Mucosa of stomach (tissue), 1 donor: Measurements from ENCODE around the gene TRAM2.

Experiments used
- H3K27me3 ChIP-seq: one replicate; pipeline ENCODE4 v1.7.0; 2013; ENCODE audit warnings: mild to moderate bottlenecking, low read length; ENCODE audit not compliant: control insufficient read depth, insufficient read depth
- H3K36me3 ChIP-seq: one replicate; pipeline ENCODE4 v1.7.0; 2013; ENCODE audit warnings: low read length; ENCODE audit not compliant: control insufficient read depth, insufficient read depth
- H3K4me1 ChIP-seq: one replicate; pipeline ENCODE4 v1.7.0; 2013; ENCODE audit warnings: mild to moderate bottlenecking, low read length; ENCODE audit not compliant: control insufficient read depth, insufficient read depth
- H3K4me3 ChIP-seq: one replicate; pipeline ENCODE4 v1.7.0; 2013; ENCODE audit warnings: low read length
- H3K9ac ChIP-seq: one replicate; pipeline ENCODE4 v1.7.0; 2013; ENCODE audit warnings: mild to moderate bottlenecking, low read length, moderate library complexity
- H3K9me3 ChIP-seq: one replicate; pipeline ENCODE4 v1.7.0; 2013; ENCODE audit warnings: mild to moderate bottlenecking, low read length, moderate library complexity; ENCODE audit not compliant: control insufficient read depth
- donor health status: Pancreatic carcinoma.

TRAM2 gene

DNA sequence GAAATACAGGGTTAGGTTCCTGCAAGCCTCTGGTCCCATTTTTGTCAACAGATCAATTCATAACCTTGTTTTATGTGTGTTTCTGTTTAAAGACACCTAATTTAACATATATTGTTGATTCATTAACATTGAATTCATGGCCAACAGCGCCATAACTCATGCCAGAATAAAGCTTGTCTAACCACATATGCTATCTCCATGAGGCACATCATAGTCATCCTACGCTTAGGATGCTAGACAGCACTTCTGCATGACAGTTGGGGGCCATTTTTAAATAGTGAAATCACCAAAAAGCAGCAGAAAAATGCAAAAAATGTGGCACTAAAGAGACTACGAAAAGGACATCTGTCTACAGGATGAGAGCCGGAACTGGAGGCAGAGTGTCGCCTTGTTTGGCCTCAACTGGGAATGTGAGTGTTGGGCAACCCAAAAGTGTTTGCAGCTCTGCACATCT, 37.9 kb downstream of the TRAM2 start:
- no peaks in the 10 kb centered on the region for H3K9me3 ChIP-seq
- H3K27me3 ChIP-seq = no peaks in the 10 kb centered on the region
- H3K36me3 ChIP-seq = no peaks in the 10 kb centered on the region
- peaks cover 5% of the 10 kb centered on the region for H3K4me1 ChIP-seq
- no peak overlapping the region for H3K9ac ChIP-seq
- H3K4me3 ChIP-seq = no peak overlapping the region

DNA sequence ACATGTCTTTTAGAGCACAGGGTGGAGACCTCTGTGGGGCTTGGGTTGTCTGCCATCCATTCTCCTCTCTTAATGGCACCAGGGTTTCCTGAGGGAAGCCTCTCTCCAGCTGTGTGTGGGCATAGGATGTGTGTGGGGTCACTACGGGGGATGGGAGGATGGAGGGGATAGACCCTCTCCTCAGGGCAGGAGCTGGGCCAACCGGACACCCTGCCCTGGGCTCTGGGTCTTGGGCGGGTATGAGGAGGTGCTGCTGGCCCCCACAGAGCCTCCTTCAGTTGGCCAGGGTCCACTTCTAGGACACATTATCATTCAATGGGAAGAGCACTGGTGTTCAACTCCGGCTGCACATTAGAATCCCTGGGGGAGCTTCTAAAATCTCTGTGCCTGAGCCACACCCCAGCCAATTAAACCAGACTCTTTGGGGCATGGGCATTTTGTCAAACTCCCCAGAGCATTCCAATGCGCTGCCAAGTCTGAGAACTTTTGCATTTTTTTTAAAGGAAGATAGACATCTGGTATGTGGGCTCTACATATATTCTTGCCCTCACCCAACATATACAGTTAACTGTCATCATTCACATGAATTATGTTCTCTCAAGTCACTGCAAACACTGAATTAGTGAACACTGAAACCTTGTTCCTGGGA, 38.5 kb downstream of the TRAM2 start:
- H3K27me3 ChIP-seq = no peaks in the 10 kb centered on the region
- H3K4me1 ChIP-seq = no peaks in the 10 kb centered on the region
- H3K4me3 ChIP-seq = no peak overlapping the region
- no peaks in the 10 kb centered on the region for H3K9me3 ChIP-seq
- H3K36me3 ChIP-seq = no peaks in the 10 kb centered on the region
- H3K9ac ChIP-seq = no peak overlapping the region

DNA sequence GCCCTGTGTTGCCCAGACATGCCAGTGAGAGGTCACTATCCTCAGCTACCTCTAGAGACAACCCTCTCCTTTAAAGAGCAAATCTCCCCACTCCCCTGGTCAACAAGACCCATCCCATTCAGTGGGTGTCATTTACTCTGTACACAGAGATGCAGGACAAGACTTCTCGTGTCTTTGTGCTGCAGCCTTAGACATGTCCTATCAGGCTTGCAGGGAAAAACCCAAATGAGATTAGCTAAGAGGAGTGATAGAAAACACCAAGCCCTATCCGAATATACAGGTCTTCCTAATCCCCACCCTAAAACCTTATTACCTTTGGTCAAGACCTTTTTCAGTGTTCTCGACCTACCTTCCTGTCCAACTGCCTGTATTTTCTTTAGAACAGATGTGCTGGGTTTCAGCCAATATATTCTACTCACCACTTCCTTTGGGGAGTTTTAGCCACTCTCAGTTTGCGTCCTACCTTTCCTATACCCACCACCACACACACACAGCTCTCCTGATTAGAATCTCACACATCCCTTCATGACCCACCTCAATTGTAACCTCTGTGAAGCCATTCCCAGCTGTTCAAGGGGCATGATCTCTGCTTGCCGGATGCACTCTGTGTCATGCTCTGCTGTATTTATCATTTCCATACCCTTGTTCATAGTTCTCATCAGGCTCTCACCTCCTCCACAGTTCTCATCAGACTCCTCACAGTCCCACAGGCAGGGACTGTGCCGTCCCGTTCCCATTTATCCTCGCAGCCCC, 39.7 kb downstream of the TRAM2 start:
- H3K9me3 ChIP-seq = no peaks in the 10 kb centered on the region
- H3K27me3 ChIP-seq = no peaks in the 10 kb centered on the region
- no peaks in the 10 kb centered on the region for H3K36me3 ChIP-seq
- no peak overlapping the region for H3K9ac ChIP-seq
- no peaks in the 10 kb centered on the region for H3K4me1 ChIP-seq
- H3K4me3 ChIP-seq = no peak overlapping the region

DNA sequence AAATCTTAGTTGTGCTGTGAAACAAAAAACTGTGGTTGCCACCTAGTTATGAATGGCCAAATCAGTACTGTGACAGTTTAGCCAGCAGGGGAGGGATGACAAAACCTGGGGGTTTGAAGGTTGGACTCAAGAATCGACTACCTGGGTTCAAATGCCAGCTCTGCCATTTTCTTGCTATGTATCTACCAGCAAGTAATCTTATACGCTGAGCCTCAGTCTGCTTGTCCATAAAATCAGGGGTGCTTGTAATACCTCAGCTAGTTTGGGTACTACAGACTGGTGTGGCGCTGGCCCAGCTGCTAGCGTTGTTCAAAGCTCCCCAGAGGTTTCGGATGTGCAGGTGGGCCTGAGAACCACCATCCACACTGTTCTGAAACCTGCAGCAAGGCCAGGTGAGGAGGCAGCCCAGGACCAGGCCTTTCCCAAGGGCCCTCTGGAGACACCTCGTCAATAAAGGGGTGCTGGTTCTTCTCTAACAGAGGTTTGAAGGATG, 40.4 kb downstream of the TRAM2 start:
- H3K9ac ChIP-seq = no peak overlapping the region
- no peaks in the 10 kb centered on the region for H3K9me3 ChIP-seq
- H3K36me3 ChIP-seq = no peaks in the 10 kb centered on the region
- no peaks in the 10 kb centered on the region for H3K27me3 ChIP-seq
- H3K4me3 ChIP-seq = no peak overlapping the region
- peaks cover 7% of the 10 kb centered on the region for H3K4me1 ChIP-seq

DNA sequence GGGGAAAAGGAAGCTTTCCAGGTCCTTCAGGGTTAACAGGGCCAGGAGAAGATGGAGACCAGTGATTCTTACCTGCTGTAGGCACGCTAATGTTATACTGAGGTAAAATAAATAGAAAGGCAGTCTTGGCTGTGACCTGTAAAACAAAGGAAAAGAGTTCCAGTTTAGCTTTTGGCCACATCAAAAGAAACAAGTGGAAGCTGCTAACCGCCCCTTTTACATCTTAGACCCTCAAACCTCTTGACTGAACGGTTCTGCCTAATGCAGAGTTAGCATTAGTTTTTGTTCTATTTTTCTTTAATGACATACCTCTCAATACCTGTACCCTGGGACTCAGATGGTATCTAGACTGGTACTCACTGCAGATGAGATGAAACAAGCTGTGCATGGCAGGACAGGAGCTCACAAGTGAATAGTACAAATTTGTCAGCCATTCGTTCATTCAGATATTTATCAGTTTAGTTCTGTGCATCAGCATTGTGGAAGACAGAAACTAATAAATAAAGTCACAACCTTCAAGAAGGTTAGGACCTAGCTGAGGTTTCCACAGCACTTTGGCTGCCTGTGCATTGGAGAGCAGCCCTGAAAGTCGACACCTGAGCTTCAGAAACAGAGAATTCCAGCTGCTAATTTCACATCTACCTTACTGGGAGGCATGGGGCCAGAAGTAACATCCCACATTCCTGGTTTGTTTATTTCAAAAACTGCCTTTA, 41.0 kb downstream of the TRAM2 start:
- Histone ChIP-seq H3K27me3 (no peaks in the 10 kb centered on the region), H3K9me3 (no peaks in the 10 kb centered on the region), H3K9ac (no peak overlapping the region), H3K4me1 (peaks cover 9% of the 10 kb centered on the region), H3K4me3 (no peak overlapping the region), H3K36me3 (no peaks in the 10 kb centered on the region)

DNA sequence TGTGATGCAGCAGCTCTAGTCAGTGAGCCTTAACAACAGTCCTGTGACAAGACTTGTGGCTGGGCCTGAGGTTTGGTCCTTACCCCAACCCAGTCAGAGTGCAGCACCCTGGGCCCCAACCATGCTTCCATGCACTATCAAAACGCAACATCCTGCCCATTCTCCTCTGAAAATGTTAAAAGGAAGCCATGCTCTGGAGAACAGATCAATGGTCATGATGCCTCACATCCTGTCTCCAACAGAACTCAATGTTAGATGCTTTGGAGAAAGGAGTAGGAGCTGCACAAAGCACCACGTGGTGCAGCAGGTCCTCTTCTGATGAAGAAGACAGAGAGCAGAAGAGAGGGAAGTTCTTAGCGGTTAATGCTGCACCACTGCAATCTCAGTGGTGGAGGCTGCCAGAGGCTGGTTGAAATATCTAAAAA, 41.9 kb downstream of the TRAM2 start:
- H3K4me3 ChIP-seq = no peak overlapping the region
- H3K4me1 ChIP-seq = peaks cover 9% of the 10 kb centered on the region
- no peaks in the 10 kb centered on the region for H3K36me3 ChIP-seq
- no peaks in the 10 kb centered on the region for H3K9me3 ChIP-seq
- no peak overlapping the region for H3K9ac ChIP-seq
- no peaks in the 10 kb centered on the region for H3K27me3 ChIP-seq

DNA sequence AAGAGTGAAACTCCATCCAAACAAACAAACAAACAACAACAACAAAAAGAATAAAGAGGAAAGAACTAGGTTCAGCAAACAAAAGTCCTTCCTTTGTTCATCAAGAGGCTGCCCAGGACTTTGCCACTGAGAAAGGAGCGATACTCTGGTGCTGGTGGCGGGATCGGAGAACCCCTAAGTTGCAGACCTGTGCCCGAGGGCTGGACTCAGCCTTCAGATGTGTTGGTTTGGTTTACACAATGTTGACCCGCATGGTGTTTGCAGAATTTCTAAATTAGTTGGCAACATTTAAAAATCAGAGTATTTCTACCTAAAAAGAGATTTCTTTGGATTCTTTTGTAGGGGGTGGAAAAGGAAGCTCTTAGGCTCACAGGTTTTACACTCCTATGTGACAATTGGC, 42.5 kb downstream of the TRAM2 start:
- Histone ChIP-seq H3K4me1 (peaks cover 9% of the 10 kb centered on the region), H3K9me3 (no peaks in the 10 kb centered on the region), H3K27me3 (no peaks in the 10 kb centered on the region), H3K9ac (no peak overlapping the region), H3K36me3 (no peaks in the 10 kb centered on the region), H3K4me3 (no peak overlapping the region)

DNA sequence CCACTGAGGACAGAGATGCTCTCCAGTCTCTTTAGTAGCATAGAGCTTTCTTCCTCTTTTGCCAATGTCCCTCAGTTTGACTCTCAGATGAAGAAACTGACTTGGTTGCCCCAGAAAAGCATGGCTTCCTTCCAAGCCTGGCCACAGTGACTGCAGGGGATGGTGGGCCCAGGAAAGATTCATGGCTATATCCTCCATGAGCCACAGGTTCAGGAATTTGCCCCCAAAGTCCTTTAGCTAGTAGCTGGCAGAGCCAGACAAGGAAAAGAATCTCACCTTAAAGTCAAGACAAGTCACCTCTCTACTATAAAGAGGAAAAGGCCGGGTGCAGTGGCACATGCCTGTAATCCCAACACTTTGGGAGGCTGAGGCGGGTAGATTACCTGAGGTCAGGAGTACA, 43.4 kb downstream of the TRAM2 start:
- H3K9ac ChIP-seq = no peak overlapping the region
- H3K36me3 ChIP-seq = no peaks in the 10 kb centered on the region
- no peaks in the 10 kb centered on the region for H3K27me3 ChIP-seq
- peaks cover 9% of the 10 kb centered on the region for H3K4me1 ChIP-seq
- H3K4me3 ChIP-seq = no peak overlapping the region
- no peaks in the 10 kb centered on the region for H3K9me3 ChIP-seq

DNA sequence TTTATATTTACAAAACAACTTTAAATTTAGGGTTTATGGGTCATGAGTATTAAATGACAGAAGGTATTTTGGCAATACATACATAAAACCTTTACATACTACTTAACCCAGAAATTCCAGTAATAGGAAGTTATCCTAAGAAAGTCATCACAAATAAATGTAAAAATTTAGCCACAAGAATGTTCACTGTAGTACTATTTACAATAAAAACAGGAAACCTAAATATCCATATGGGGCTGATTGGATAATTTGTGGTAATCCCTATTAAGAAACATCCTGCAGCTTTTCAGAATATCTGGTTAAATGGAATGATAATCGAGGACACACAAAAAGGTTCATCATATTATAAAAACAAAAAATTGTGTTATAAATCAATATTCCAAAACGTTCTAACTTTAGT, 44.4 kb downstream of the TRAM2 start:
- Histone ChIP-seq H3K4me3 (no peak overlapping the region), H3K4me1 (peaks cover 9% of the 10 kb centered on the region), H3K36me3 (no peaks in the 10 kb centered on the region), H3K27me3 (no peaks in the 10 kb centered on the region), H3K9ac (no peak overlapping the region), H3K9me3 (no peaks in the 10 kb centered on the region)

DNA sequence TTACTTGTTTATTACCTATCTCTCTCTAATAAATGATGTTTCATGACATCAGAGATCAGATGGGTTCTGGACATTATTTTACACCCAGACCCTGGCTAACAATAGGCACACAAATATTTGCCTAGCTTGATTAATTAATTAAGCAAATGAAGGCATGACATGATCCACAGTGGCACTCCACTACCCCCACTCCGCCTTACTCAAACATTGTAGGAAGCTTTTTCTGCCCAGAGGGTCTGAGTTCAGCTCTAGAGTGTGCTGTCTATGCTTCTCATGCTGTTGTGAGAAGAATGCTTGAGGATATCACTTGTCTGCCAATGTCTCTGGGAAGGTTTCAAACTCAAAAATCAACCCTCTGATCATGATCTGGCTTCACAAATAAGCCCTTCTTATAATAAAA, 45.0 kb downstream of the TRAM2 start:
- Histone ChIP-seq H3K4me1 (peaks cover 9% of the 10 kb centered on the region), H3K36me3 (no peaks in the 10 kb centered on the region), H3K27me3 (no peaks in the 10 kb centered on the region), H3K9me3 (no peaks in the 10 kb centered on the region), H3K4me3 (no peak overlapping the region), H3K9ac (no peak overlapping the region)

DNA sequence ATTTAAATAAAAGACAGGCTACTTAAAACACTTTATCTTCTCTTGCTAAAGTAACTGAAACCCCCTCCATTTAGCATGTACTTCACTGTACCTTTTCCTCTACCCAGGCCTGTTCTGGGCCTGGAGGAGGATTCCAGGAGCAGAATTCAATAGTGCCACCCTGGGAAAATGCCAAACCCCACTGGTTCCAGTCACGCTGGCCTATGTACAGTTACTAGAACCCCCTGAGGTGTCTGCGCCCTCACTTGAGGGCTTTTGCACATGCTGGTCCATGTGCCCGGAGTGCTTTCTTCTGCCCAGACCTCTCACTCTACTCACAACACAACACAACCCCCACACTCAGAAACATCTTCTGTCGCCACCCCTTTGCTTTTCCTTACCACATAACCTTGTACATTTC, 45.5 kb downstream of the TRAM2 start:
- Histone ChIP-seq H3K4me1 (peaks cover 9% of the 10 kb centered on the region), H3K9me3 (no peaks in the 10 kb centered on the region), H3K4me3 (no peak overlapping the region), H3K27me3 (no peaks in the 10 kb centered on the region), H3K9ac (no peak overlapping the region), H3K36me3 (no peaks in the 10 kb centered on the region)

DNA sequence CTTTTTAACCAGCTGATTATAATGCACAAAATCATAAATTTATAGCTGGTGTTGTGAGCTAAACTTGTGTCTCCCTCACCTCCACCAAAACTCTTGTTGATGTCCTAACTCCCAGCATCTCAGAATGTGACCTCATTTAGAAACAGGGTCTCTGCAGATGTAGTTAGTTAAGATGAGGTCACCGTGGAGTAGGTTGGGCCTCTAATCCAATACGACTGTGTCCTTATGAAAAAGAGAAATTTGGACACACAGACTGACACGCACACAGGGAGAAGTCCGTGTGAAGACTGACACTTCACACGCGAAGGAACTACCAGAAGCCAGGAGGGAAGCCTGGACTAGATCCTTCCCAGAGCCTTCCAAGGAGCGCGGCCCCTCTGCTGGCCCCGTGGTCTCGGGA, 46.5 kb downstream of the TRAM2 start:
- no peaks in the 10 kb centered on the region for H3K36me3 ChIP-seq
- H3K9me3 ChIP-seq = no peaks in the 10 kb centered on the region
- H3K27me3 ChIP-seq = no peaks in the 10 kb centered on the region
- no peak overlapping the region for H3K9ac ChIP-seq
- H3K4me1 ChIP-seq = peaks cover 9% of the 10 kb centered on the region
- H3K4me3 ChIP-seq = no peak overlapping the region
